Measurements from ENCODE around the gene UST. TPM values are rescaled to one million over a fixed set of nuclear protein-coding genes. Genes with fewer than 3 reads are reported as not detected.
"Not testable (repeated sequence)": the region's sequence is repeated elsewhere in the genome, so short reads cannot be mapped to it uniquely, and the experiment has no call there.

The UST gene
- total RNA-seq, 2 donors from 2014 or later: 3.8 to 7.3 TPM

DNA sequence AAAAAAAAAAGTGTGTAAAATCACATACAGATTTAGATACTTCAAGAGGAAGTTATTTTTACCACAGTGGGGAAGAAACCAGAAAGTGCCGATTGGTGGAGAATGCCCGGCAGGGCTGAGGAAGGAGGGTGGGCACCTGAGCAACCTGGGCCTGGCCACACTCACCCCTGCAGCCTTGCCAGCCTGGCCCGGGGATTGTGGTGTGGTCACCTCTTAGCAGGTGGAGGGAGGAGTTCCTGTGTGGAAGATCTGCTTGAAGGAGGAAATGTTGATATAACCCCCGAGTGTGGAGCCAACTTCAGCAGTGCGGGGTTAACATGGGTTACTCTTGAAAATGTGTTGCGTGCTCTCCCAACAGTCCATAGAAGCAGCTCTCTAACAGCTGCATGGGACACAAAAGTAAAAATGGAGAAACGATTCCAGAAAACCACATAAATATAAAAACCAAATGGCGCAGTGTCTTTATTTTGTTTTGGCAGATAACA lies 14.7 kb downstream of the UST start:
- peaks cover 70% of the 10 kb centered on the region for H3K4me1 Mint-ChIP-seq
- H3K27me3 Mint-ChIP-seq: no peaks in the 10 kb centered on the region
- H3K27ac Mint-ChIP-seq: peak overlapping the region; percentile 99
- ATAC-seq (peak; percentile 49), DNase-seq (peak in 2 of 3 donors; percentile 39)
- H3K9me3 ChIP-seq (ENCODE audit: control insufficient read depth, low read length, poor library complexity, severe bottlenecking): no peaks in the 10 kb centered on the region
- H3K4me3 Mint-ChIP-seq: peak overlapping the region; percentile 87
- H3K36me3 Mint-ChIP-seq (ENCODE audit: low read depth): no peaks in the 10 kb centered on the region

DNA sequence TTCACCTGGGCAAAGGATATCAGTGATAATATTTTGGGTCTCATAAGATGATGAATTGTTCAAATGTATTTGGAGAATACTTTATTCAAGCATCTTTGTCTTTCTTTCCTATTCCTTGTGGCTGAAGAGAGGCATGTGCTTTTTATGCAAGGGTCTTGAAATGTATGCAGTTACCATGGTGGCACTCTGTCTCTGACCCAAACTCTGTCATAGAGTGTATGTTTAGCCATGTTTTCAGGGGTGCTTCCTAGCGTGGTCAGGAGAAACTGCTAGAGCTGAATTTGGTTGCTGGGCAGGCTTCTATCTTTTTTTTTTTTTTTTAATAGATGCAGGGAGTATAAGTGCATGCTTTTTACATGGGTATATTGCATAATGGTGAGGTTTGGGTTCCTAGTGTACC lies 15.4 kb downstream of the UST start:
- Mint-ChIP-seq H3K36me3 (ENCODE audit: low read depth) (no peaks in the 10 kb centered on the region), H3K4me1 (peaks cover 69% of the 10 kb centered on the region), H3K4me3 (peak overlapping the region; percentile 87), H3K27ac (peak overlapping the region; percentile 99), H3K27me3 (no peaks in the 10 kb centered on the region)
- no peak for ATAC-seq
- no peak for DNase-seq
- no peaks in the 10 kb centered on the region for H3K9me3 ChIP-seq (ENCODE audit: control insufficient read depth, low read length, poor library complexity, severe bottlenecking)

DNA sequence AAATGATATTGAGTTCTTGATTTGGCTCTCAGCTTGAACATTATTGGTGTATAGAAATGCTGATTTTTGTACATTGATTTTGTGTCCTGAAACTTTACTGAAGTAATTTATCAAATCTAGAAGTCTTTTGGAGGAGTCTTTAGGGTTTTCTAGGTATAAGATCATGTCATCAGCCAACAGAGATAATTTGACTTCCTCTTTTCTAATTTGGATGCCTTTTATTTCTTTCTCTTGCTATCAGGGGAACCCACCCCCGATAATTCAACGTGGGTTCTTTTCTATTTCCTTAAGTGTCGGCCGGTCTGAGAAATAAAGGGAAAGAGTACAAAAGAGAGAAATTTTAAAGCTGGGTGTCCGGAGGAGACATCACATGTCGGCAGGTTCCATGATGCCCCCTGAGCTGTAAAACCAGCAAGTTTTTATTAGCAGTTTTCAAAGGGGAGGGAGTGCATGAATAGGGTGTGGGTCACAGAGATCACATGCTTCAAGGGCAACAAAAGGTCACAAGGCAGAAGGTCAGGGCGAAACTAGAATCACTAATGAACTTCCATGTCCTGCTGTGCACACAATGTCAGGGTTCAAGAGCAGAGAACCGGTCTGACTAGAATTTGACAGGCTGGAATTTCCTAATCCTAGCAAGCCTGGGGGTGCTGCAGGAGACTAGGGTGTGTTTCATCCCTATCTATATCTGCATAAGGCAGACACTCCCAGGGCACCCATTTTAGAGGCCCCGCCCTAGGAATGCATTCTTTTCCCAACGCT lies 17.6 kb downstream of the UST start:
- not testable (repeated sequence) for H3K27me3 Mint-ChIP-seq; ATAC-seq; H3K36me3 Mint-ChIP-seq (ENCODE audit: low read depth); DNase-seq; H3K9me3 ChIP-seq (ENCODE audit: control insufficient read depth, low read length, poor library complexity, severe bottlenecking)
- H3K4me3 Mint-ChIP-seq: peak overlapping the region; percentile 53
- peak overlapping the region; percentile 27 for H3K27ac Mint-ChIP-seq
- peaks cover 63% of the 10 kb centered on the region for H3K4me1 Mint-ChIP-seq

DNA sequence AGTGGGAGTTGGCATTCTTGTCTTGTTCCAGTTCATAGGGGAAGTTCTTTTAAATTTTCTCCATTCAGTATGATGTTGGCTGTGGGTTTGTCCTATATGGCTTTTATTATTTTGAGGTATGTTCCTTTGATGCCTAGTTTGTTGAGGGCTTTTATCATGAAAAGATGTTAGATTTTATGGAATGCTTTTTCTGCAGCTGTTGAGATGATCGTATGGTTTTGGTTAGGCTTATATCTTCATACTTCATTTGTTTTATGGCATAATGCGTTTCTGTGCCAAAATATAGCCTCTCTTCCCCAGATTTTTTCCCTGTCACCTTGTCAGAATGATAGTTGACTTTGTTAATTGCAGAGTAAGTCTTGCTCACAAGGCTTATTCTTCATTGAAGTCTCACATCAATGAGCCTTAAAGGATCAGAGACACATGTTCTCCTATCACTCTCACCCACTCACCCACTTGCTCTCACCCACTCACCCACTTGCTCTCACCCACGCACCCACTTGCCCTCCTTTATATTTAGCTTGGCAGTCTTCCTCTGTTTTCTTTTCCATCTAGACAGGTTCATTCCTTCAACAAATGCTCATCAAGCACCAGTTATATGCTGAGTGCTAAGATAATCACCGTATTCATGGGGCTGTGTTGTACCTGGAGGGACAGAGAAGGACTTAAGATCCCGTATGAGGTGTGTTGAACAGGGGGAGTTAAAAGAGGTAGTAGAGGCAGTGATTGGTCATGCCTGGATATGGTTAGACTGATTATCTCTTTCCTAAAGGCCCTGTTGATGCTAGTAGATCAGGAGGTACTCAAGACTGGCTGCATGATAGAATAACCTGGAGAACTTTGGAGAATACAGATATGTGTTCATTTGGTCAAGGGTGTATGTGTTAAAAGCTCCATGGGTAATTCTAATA lies 19.3 kb downstream of the UST start:
- H3K4me3 Mint-ChIP-seq: no peak overlapping the region
- H3K27ac Mint-ChIP-seq: peak overlapping the region; percentile 68
- no peaks in the 10 kb centered on the region for H3K9me3 ChIP-seq (ENCODE audit: control insufficient read depth, low read length, poor library complexity, severe bottlenecking)
- no peak for ATAC-seq
- H3K4me1 Mint-ChIP-seq: peaks cover 59% of the 10 kb centered on the region
- no peaks in the 10 kb centered on the region for H3K36me3 Mint-ChIP-seq (ENCODE audit: low read depth)
- H3K27me3 Mint-ChIP-seq: no peaks in the 10 kb centered on the region
- DNase-seq: no peak

DNA sequence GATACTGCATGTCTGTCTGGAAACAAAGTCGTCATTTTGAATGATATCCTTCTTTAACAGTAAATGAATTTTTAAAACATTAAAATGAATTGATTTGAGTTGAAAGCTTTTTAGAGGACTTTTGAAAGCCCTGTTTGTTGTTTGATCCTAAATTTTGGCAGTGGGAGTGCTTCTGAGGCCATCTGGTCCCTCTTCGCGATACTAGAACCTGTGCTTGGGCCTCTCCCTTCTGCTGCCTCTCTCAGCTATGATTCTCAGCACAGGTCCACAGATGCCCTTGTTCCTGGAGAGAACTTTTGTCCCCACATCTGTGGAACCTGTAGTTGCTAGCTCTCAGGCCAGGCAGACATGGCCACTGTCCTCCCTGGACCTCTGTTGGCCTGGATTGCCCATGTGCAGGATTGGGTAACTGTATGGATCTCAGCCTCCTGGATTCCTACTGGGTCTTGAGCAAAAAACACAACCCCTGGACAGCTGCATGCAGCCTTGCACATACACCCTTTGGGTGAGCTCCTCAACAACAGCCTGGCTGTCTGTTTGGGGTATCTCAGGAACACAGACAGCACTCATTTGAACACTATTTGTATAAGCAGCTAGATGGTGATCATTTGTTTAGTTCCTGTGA lies 21.9 kb downstream of the UST start:
- H3K27ac Mint-ChIP-seq: peak overlapping the region; percentile 83
- H3K4me3 Mint-ChIP-seq: no peak overlapping the region
- H3K27me3 Mint-ChIP-seq: no peaks in the 10 kb centered on the region
- no peak for DNase-seq
- ATAC-seq: no peak
- no peaks in the 10 kb centered on the region for H3K36me3 Mint-ChIP-seq (ENCODE audit: low read depth)
- no peaks in the 10 kb centered on the region for H3K9me3 ChIP-seq (ENCODE audit: control insufficient read depth, low read length, poor library complexity, severe bottlenecking)
- H3K4me1 Mint-ChIP-seq: peaks cover 48% of the 10 kb centered on the region

DNA sequence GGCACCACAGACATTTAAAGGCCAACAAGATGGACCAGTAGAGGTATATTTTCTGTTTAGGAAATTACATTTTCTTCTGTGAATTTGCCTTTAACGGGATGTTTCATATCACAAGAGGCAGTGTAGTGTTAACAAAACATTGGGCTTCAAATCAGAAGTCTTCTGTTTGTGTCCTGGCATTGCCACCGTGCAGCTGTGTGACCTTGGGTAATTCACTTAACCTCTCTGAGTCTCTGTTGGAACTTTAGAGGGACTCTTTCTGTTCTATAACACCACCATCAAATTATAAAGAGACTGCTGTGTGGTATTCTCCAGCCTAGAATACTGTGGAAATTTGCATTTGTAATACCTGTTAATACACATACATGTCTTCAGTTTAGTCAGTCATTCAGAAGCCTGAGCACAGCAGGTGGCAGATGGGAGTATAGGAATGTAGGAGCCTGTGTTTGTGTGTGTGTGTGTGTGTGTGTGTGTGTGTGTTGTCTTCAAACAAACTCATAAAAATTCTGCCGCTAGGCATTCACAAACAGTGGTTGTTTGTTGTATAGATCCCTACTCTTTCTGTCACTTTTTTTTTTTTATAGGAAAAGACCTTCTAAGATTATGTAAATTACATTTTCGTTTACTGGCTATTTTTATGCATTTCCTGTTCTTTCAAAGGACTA lies 22.6 kb downstream of the UST start:
- Mint-ChIP-seq H3K4me3 (peak overlapping the region; percentile 63), H3K36me3 (ENCODE audit: low read depth) (no peaks in the 10 kb centered on the region), H3K4me1 (peaks cover 45% of the 10 kb centered on the region), H3K27me3 (no peaks in the 10 kb centered on the region), H3K27ac (peak overlapping the region; percentile 83)
- DNase-seq (no peak), ATAC-seq (no peak)
- no peaks in the 10 kb centered on the region for H3K9me3 ChIP-seq (ENCODE audit: control insufficient read depth, low read length, poor library complexity, severe bottlenecking)

DNA sequence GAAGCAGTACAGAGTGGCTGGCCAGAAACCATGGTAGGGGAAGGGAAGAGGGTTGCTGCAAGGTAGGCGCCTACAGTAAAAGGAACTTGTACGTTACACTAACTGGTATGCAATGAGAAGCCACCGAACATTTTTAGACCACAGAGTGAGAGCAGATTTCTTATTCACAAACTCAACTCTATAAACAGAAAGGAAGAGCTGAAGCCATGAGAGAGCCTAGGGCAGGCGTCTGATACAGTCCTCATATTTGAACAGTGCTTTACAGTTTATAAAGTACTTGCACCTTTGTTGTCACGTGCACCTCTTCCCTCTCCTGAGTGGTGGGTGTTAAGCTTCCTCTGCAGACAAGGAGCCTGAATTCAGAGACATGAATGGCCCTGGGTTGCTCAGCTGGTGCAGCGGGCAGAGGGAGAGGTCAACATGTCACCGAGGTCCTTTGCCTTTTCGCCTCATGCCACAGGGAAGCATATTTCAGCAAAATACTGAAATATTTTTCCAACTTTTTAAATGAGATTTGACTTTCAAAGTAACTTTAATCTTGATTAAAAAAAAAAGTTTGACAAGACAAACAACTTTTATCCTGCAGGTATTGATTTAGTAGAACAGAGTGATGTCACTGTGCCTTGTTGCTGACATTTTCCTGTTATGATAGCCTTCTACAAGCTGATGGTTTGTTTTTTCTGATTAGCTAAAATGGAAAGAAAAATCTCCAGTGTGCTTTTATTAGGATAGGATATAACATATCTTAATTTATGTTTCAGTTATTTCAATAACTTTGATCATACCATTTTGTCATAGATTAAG lies 23.8 kb downstream of the UST start:
- Mint-ChIP-seq H3K36me3 (ENCODE audit: low read depth) (no peaks in the 10 kb centered on the region), H3K4me3 (peak overlapping the region; percentile 63), H3K27me3 (no peaks in the 10 kb centered on the region), H3K27ac (peak overlapping the region; percentile 83), H3K4me1 (peaks cover 45% of the 10 kb centered on the region)
- no peaks in the 10 kb centered on the region for H3K9me3 ChIP-seq (ENCODE audit: control insufficient read depth, low read length, poor library complexity, severe bottlenecking)
- no peak for DNase-seq
- ATAC-seq: peak; percentile 52

DNA sequence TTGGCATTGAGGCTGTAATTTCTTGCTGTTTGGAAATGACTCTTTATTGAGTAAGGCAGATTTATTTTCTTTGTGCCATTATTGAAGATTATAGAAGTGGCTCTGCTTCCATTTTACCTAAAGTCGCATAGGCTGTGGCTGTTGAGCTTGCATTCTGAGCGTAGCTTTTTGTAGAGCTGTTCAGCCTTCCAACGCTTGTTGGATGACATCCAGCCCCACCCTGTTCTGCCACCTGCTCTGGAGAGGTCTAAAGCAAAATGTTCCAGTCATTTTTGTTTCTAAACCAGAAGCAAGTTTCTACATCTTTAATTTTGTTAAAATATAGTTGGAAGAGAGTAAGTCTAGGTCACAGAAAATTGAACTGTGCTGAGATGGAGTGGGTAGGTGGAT lies 24.4 kb downstream of the UST start:
- H3K36me3 Mint-ChIP-seq (ENCODE audit: low read depth): no peaks in the 10 kb centered on the region
- H3K27me3 Mint-ChIP-seq: no peaks in the 10 kb centered on the region
- peaks cover 43% of the 10 kb centered on the region for H3K4me1 Mint-ChIP-seq
- peak overlapping the region; percentile 63 for H3K4me3 Mint-ChIP-seq
- no peak for ATAC-seq
- no peak for DNase-seq
- no peaks in the 10 kb centered on the region for H3K9me3 ChIP-seq (ENCODE audit: control insufficient read depth, low read length, poor library complexity, severe bottlenecking)
- H3K27ac Mint-ChIP-seq: peak overlapping the region; percentile 83

DNA sequence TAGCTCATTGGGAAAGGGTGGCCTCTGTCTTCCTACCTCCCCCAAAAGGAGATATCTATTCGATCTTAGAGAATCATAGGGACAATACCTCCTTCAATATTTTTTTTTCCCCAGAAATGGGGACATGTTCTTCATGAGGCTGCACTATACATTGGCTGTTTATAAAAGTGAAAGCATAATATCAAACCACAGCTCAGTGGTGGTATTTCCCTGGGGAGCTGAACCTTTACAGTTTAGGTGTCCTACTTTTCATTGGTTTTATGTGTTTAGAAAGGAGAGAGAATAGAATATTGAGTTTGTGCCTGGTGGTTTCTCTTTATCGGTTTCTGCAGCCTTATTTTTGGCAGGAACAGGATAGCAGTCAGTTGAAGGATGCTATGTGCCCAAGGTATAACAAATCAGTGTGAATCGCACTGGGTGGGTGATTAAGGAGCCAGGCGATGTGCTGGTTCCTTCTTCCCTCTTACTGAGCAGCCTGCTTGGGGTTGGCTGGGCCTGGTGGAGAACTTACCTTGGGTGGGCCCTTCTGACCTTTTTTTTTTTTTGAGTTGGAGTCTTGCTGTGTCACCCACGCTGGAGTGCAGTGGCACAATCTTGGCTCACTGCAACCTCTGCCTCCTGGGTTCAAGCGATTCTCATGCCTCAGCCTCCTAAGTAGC lies 25.2 kb downstream of the UST start:
- Mint-ChIP-seq H3K27me3 (no peaks in the 10 kb centered on the region), H3K36me3 (ENCODE audit: low read depth) (no peaks in the 10 kb centered on the region), H3K4me1 (peaks cover 44% of the 10 kb centered on the region), H3K27ac (peak overlapping the region; percentile 83), H3K4me3 (peak overlapping the region; percentile 78)
- ATAC-seq (peak; percentile 80), DNase-seq (no peak)
- no peaks in the 10 kb centered on the region for H3K9me3 ChIP-seq (ENCODE audit: control insufficient read depth, low read length, poor library complexity, severe bottlenecking)

DNA sequence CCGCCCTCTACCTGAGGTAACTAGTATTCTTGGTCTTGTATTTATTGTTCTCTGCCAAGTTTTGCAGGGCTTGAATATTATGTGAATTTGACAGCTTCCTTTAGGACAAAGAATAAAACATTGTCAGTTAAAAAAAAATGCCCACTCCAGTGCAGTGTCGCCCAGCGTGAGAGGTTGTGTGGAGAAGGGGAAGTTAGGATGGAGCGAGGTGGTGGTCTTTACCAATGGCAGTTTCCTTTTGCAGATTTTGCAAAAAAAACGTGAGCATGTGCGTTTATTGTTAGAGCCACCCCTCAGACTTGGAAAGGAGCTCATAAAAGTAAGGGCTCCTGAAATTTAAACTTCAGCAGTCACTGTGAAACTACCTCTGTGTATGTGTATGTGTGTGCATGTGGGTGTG lies 28.3 kb downstream of the UST start:
- no peak overlapping the region for H3K27ac Mint-ChIP-seq
- no peak for ATAC-seq
- no peaks in the 10 kb centered on the region for H3K36me3 Mint-ChIP-seq (ENCODE audit: low read depth)

DNA sequence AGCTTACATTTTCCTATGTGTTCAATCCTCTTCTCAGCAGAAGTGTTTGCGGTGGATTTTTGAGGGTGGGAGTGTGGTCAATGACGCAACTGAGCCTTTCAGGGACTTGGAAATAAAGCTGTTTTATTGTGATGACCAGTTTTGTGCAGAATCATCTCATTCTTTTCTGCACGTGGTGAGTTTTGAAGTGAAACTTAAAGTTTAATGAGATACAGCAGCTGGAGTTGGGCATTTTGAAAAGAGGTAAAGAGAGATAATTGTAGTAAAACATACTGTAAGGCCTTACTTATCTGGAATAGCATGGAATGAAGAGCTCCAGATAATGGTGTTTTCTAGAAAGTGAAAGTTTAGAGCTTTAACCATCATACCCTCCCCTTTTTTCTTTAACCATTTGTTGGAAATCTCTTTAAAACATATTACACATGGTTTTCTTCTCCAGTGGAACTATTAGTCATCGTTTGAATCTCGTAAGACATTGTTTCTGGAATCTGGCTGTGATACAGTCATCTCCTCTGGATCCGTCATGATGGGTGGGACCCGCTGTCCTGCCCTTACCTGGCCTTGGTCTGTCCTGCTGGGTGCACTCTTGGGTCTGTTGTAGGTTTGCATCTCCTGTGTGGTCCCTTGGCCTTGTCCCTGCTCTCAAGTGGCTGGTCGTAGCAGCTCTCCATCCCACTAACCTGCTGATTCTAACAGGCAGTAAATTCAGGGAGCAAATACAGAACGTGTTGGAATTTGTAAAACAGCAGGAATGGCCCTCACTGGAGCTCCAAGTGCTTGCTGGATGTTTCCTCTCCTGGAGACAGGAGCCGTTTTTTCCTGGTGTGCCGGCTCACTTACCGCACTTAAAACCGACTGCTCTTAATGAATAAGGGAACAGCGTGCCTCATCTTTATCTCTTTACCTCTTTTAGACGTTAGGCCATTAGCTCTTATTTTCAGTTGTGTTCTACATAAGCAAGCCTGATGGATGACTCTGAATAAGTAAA lies 29.8 kb downstream of the UST start:
- no peaks in the 10 kb centered on the region for H3K9me3 ChIP-seq (ENCODE audit: control insufficient read depth, low read length, poor library complexity, severe bottlenecking)
- Mint-ChIP-seq H3K4me1 (peaks cover 36% of the 10 kb centered on the region), H3K36me3 (ENCODE audit: low read depth) (no peaks in the 10 kb centered on the region), H3K27me3 (no peaks in the 10 kb centered on the region), H3K27ac (peak overlapping the region; percentile 45), H3K4me3 (no peak overlapping the region)
- ATAC-seq (no peak), DNase-seq (no peak)

More for the DNA sequence above, 28.3 kb downstream of the UST start:
- Mint-ChIP-seq H3K27me3 (no peaks in the 10 kb centered on the region), H3K4me1 (peaks cover 39% of the 10 kb centered on the region), H3K4me3 (no peak overlapping the region)
- H3K9me3 ChIP-seq (ENCODE audit: control insufficient read depth, low read length, poor library complexity, severe bottlenecking): no peaks in the 10 kb centered on the region
- no peak for DNase-seq

Measured in T-helper 17 cell (primary cell).